ENCODE results near the gene POFUT1. TPM values are rescaled to one million over a fixed set of nuclear protein-coding genes. Genes with fewer than 3 reads are reported as not detected.

POFUT1 gene
- total RNA-seq, 1 experiment from 2014 or later: 29.4 TPM

GRCh38 chr20:32181606-32182005 lies 26.1 kb upstream of the POFUT1 start:
- H3K27me3 Mint-ChIP-seq (ENCODE audit: low read depth): peaks cover 7% of the 10 kb centered on the region
- TF ChIP-seq JUN (CRISPR knock-in tag; IDR thresholded peaks at IDR 0.05) (no peak), GABPB1 (CRISPR knock-in tag; IDR thresholded peaks at IDR 0.05) (0 out of 2 replicates have a peak, but pooled peaks have one; percentile 4)
- H3K36me3 Mint-ChIP-seq: peaks cover 7% of the 10 kb centered on the region
- DNase-seq (ENCODE audit: low spot score): no peak
- H3K4me1 Mint-ChIP-seq: no peaks in the 10 kb centered on the region
- no peak overlapping the region for H3K27ac Mint-ChIP-seq
- POLR2A ChIA-PET: no interaction called here
- no peak overlapping the region for H3K4me3 Mint-ChIP-seq
- CTCF ChIA-PET: interaction anchor here (0.6 kb wide), 1 partner anchor 65 kb away, joined by 3 read pairs; no protein-coding TSS in a partner anchor
- no peak for ATAC-seq
- peaks cover 12% of the 10 kb centered on the region for H3K9me3 Mint-ChIP-seq

- peaks cover 4% of the 10 kb centered on the region for H3K4me1 Mint-ChIP-seq
- CTCF ChIA-PET: no interaction called here
- no peak for TF ChIP-seq NFYB (CRISPR knock-in tag; conservative IDR thresholded peaks at IDR 0.05; ENCODE audit: low read depth)
- no peak for TF ChIP-seq USF2 (CRISPR knock-in tag; IDR thresholded peaks at IDR 0.05)
- no peak for TF ChIP-seq NR3C1 (CRISPR knock-in tag; conservative IDR thresholded peaks at IDR 0.05; ENCODE audit: low read depth)
- no peak for TF ChIP-seq CBFB (CRISPR knock-in tag; IDR thresholded peaks at IDR 0.05; ENCODE audit: low read depth)
- TF ChIP-seq ATF2 (CRISPR knock-in tag; IDR thresholded peaks at IDR 0.05; ENCODE audit: borderline replicate concordance, low read depth): no peak
- no peak for TF ChIP-seq FOXK1 (CRISPR knock-in tag; IDR thresholded peaks at IDR 0.05)
- no peak for TF ChIP-seq ZNF671 (CRISPR knock-in tag; IDR thresholded peaks at IDR 0.05)
- TF ChIP-seq ZNF317 (CRISPR knock-in tag; IDR thresholded peaks at IDR 0.05; ENCODE audit: borderline replicate concordance, low read depth): no peak
- ATAC-seq (no peak), DNase-seq (ENCODE audit: low spot score) (no peak)
- peaks cover 7% of the 10 kb centered on the region for H3K27me3 Mint-ChIP-seq (ENCODE audit: low read depth)
- H3K9me3 Mint-ChIP-seq: no peaks in the 10 kb centered on the region
- no peaks in the 10 kb centered on the region for H3K36me3 Mint-ChIP-seq
- POLR2A ChIA-PET: no interaction called here
- H3K4me3 Mint-ChIP-seq: no peak overlapping the region
- no peak overlapping the region for H3K27ac Mint-ChIP-seq
Measured at GRCh38 chr20:32183947-32184635, 23.6 kb upstream of the POFUT1 start.

GRCh38 chr20:32184961-32185603 lies 22.6 kb upstream of the POFUT1 start:
- DNase-seq (ENCODE audit: low spot score): no peak
- ChIA-PET CTCF (no interaction called here), POLR2A (no interaction called here)
- Mint-ChIP-seq H3K27ac (no peak overlapping the region), H3K4me1 (peaks cover 9% of the 10 kb centered on the region), H3K27me3 (ENCODE audit: low read depth) (peaks cover 3% of the 10 kb centered on the region), H3K9me3 (no peaks in the 10 kb centered on the region), H3K36me3 (no peaks in the 10 kb centered on the region), H3K4me3 (no peak overlapping the region)
- no peak for ATAC-seq
- TF ChIP-seq TEAD1 (CRISPR knock-in tag; IDR thresholded peaks at IDR 0.05): no peak
- TF ChIP-seq ZNF317 (CRISPR knock-in tag; IDR thresholded peaks at IDR 0.05; ENCODE audit: borderline replicate concordance, low read depth): no peak
- no peak for TF ChIP-seq HMGA2 (CRISPR knock-in tag; IDR thresholded peaks at IDR 0.05)
- no peak for TF ChIP-seq USF2 (CRISPR knock-in tag; IDR thresholded peaks at IDR 0.05)
- no peak for TF ChIP-seq ERG (CRISPR knock-in tag; IDR thresholded peaks at IDR 0.05)
- TF ChIP-seq ARID4B (CRISPR knock-in tag; IDR thresholded peaks at IDR 0.05; ENCODE audit: borderline replicate concordance): no peak
- no peak for TF ChIP-seq TCF7 (CRISPR knock-in tag; IDR thresholded peaks at IDR 0.05; ENCODE audit: low read depth)
- no peak for TF ChIP-seq USF1 (CRISPR knock-in tag; IDR thresholded peaks at IDR 0.05)
- TF ChIP-seq ZBTB43 (CRISPR knock-in tag; IDR thresholded peaks at IDR 0.05): no peak
- no peak for TF ChIP-seq ZMAT4 (CRISPR knock-in tag; IDR thresholded peaks at IDR 0.05)
- TF ChIP-seq FOXP1 (CRISPR knock-in tag; IDR thresholded peaks at IDR 0.05; ENCODE audit: borderline replicate concordance): no peak
